ENCODE results near the gene RAB40C. TPM values are rescaled to one million over a fixed set of nuclear protein-coding genes. Genes with fewer than 3 reads are reported as not detected.

The RAB40C gene
- total RNA-seq, 1 donor from 2014 or later: 31.6 TPM

DNA sequence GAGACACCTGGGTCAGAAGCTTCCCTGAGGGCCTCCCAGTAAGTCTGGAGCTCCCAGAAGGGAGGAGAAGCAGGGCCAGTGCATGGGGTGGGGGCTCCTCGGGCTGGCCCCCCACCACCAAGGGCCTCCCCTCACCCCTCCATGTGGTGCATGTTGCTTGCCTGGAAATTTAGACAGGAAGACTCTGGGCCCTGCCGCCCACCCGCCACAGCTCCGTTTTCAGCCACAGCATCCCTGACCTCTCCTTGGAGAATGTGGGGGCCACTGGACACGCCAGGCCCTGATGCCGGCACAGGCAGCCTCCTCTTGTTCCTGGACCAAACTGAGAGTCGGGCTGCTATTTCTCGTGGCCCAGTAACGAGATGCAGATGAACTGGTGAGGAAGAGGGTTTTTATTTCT, 49.0 kb downstream of the RAB40C start:
- peaks cover 4% of the 10 kb centered on the region for H3K36me3 Mint-ChIP-seq (ENCODE audit: low read depth)
- H3K4me1 Mint-ChIP-seq: peaks cover 5% of the 10 kb centered on the region
- no peak overlapping the region for H3K27ac Mint-ChIP-seq (ENCODE audit: unreplicated experiment)
- DNase-seq (ENCODE audit: low read depth, low spot score): no peak
- H3K4me3 Mint-ChIP-seq: peak overlapping the region; percentile 72
- peaks cover 9% of the 10 kb centered on the region for H3K27me3 Mint-ChIP-seq (ENCODE audit: low read depth)
- H3K9me3 Mint-ChIP-seq: no peaks in the 10 kb centered on the region
- TF ChIP-seq, protein P1, sequence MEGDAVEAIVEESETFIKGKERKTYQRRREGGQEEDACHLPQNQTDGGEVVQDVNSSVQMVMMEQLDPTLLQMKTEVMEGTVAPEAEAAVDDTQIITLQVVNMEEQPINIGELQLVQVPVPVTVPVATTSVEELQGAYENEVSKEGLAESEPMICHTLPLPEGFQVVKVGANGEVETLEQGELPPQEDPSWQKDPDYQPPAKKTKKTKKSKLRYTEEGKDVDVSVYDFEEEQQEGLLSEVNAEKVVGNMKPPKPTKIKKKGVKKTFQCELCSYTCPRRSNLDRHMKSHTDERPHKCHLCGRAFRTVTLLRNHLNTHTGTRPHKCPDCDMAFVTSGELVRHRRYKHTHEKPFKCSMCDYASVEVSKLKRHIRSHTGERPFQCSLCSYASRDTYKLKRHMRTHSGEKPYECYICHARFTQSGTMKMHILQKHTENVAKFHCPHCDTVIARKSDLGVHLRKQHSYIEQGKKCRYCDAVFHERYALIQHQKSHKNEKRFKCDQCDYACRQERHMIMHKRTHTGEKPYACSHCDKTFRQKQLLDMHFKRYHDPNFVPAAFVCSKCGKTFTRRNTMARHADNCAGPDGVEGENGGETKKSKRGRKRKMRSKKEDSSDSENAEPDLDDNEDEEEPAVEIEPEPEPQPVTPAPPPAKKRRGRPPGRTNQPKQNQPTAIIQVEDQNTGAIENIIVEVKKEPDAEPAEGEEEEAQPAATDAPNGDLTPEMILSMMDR (conservative IDR thresholded peaks at IDR 0.05): no peak

DNA sequence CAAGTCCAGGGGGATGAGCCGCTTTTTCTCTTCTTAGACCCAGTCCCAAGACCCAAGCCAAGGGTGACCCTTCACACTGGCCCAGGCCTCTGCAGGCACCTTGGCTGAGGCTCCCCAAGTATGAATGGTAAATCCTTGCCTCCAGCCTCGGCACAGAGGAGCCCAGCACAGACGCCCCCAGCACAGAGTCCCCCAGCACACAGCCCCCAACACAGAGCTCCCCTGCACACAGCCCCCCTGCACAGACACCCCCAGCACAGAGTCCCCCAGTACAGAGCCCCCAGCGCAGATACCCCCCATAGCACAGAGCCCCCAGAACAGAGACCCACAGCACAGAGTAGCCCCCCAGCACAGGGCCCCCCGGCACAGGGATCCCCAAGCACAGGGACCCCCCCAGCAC, 50.7 kb downstream of the RAB40C start:
- peak overlapping the region; percentile 59 for H3K4me3 Mint-ChIP-seq
- H3K9me3 Mint-ChIP-seq: no peaks in the 10 kb centered on the region
- no peak overlapping the region for H3K27ac Mint-ChIP-seq (ENCODE audit: unreplicated experiment)
- peaks cover 9% of the 10 kb centered on the region for H3K27me3 Mint-ChIP-seq (ENCODE audit: low read depth)
- H3K36me3 Mint-ChIP-seq (ENCODE audit: low read depth): peaks cover 4% of the 10 kb centered on the region
- peaks cover 5% of the 10 kb centered on the region for H3K4me1 Mint-ChIP-seq
- TF ChIP-seq, protein P1 (conservative IDR thresholded peaks at IDR 0.05): no peak
- DNase-seq (ENCODE audit: low read depth, low spot score): no peak

DNA sequence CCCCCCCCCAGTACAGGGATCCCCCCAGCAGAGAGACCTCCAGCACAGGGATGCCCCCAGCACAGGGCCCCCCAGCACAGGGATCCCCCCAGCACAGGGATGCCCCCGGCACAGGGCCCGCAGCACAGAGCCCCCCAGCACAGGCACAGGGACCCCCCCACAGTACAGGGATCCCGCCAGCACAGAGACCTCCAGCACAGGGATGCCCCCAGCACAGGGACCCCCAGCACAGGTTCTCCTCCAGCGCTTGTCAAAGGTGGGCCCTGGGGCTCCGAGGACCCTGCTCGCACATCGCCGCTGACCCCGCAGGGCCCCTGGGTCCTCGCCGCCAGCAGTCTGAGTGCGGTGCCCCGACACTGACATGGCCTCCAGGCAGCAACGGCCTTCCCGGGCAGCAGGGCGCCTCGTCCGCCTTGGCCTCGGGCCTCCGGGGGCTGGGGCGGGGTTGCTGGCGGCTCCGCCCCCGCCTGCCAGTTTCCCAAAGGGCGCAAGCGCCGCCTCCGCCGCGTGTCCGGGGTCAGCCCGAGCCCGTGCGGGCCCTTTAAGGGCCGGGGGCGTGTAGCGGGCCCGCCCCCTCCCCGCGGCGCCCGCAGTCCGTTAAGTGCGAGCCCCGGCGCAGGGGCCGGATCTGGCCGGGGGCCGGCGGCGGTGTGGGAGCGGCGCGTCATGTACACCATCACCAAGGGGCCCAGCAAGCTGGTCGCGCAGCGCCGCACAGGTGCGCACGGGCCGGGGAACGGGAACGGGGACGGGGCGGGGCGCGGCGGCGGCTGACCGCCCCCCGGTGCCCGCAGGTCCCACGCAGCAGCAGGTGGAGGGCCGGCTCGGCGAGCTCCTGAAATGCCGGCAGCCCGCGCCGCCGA, 51.7 kb downstream of the RAB40C start, which contains the start of gene MCRIP2:
Gene MCRIP2, plus strand, starts transcription at position 503 of the 863 bp plus-strand sequence. Its CDS starts 164 bp downstream, at position 667.
- H3K9me3 Mint-ChIP-seq: no peaks in the 10 kb centered on the region
- H3K27ac Mint-ChIP-seq (ENCODE audit: unreplicated experiment): no peak within 1 kb of the TSS
- peak within 1 kb of the TSS; percentile 59 for H3K4me3 Mint-ChIP-seq
- H3K27me3 Mint-ChIP-seq (ENCODE audit: low read depth): peaks cover 5% of the 10 kb centered on the region
- peaks cover 2% of the 10 kb centered on the region for H3K36me3 Mint-ChIP-seq (ENCODE audit: low read depth)
- H3K4me1 Mint-ChIP-seq: peaks cover 2% of the 10 kb centered on the region
- TF ChIP-seq, protein P1 (conservative IDR thresholded peaks at IDR 0.05): no peak
- DNase-seq (ENCODE audit: low read depth, low spot score): peak; percentile 78

DNA sequence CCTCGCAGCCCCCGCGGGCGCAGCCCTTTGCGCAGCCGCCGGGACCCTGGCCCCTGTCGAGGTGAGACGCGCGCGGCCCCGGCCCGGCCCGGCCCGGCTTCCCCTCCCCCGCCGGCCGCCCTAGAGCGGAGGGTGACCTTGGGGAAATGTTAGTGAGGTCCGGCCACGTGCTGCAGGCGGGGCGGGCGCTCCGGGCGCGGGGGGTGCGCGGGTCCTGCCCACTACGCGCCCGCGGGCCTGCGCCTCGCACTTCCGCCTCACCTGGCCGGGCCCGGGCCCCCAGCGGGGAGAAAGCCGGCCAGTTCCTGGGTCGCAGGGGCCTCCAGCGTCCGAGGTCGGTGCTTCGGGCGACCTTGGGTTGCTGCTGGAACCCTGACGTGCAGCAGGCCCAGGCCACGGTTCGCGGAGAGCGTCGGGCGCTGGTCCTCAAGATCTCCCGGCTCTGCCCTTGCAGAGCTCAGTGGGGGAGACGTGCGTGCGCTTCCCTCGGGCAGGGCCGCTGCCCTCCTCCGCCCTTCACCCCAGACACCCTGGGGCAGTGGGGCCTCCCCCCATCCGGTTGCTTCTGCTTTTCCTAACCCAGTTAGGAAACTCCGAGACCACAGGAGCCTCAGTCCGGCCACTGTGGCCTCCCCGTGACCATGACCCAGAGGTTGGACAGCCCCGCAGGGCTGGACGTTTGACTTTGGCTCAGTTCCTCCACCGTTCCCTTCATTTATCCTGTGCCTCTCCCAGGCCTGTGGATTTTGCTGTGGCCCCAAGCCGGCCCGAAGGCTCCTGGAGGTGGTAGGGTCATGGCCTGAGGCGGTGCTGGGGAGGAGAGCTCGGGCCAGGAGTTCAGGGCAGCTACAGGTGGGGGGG, 52.6 kb downstream of the RAB40C start:
- Mint-ChIP-seq H3K4me1 (no peaks in the 10 kb centered on the region), H3K4me3 (peak overlapping the region; percentile 56), H3K36me3 (ENCODE audit: low read depth) (no peaks in the 10 kb centered on the region), H3K27me3 (ENCODE audit: low read depth) (peaks cover 2% of the 10 kb centered on the region), H3K9me3 (no peaks in the 10 kb centered on the region), H3K27ac (ENCODE audit: unreplicated experiment) (no peak overlapping the region)
- TF ChIP-seq, protein P1 (conservative IDR thresholded peaks at IDR 0.05): no peak
- DNase-seq (ENCODE audit: low read depth, low spot score): no peak

DNA sequence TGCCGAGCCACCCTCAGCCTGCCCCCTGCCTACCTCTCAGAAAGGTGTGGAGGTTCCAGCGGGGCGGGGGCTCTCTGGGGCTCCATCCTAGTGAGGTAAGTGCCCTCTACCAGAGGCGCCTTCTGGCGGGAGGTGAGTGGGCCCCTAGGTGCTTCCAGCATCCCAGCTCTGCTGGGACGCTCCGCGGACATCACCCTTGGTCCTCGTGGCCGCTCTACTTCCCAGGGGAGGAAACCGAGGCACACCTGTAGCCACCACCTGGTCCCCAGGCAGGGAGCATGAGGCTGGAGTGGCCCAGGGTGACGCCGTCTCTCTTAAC, 53.1 kb downstream of the RAB40C start:
- H3K4me3 Mint-ChIP-seq: peak overlapping the region; percentile 68
- H3K27ac Mint-ChIP-seq (ENCODE audit: unreplicated experiment): no peak overlapping the region
- H3K36me3 Mint-ChIP-seq (ENCODE audit: low read depth): no peaks in the 10 kb centered on the region
- DNase-seq (ENCODE audit: low read depth, low spot score): no peak
- peaks cover 2% of the 10 kb centered on the region for H3K27me3 Mint-ChIP-seq (ENCODE audit: low read depth)
- TF ChIP-seq, protein P1 (conservative IDR thresholded peaks at IDR 0.05): no peak
- H3K9me3 Mint-ChIP-seq: no peaks in the 10 kb centered on the region
- H3K4me1 Mint-ChIP-seq: no peaks in the 10 kb centered on the region
